GM12874 (cell line): Measurements from ENCODE around the gene LIM2.

ENCODE experiments used
- CTCF ChIP-seq: IDR thresholded peaks from 2 replicates; pipeline ENCODE4 v1.5.1; 2011; ENCODE audit warnings: low read depth, mild to moderate bottlenecking, control low read depth, low read length, moderate library complexity; ENCODE audit not compliant: insufficient read depth

Gene LIM2

GRCh38 chr19:51366389-51367254, 21.2 kb downstream of the LIM2 start:
- TF ChIP-seq CTCF: no peak

GRCh38 chr19:51365965-51366388, 21.8 kb downstream of the LIM2 start, which contains the start of gene ETFB:
Gene ETFB, minus strand, starts transcription at chr19:51366388. Its CDS starts 62 bp downstream, at chr19:51366326.
- TF ChIP-seq CTCF: no peak

- TF ChIP-seq CTCF: no peak
These were observed 22.4 kb downstream of the LIM2 start for GRCh38 chr19:51365211-51365964.

GRCh38 chr19:51364200-51365106, 23.3 kb downstream of the LIM2 start:
- TF ChIP-seq CTCF: no peak

- no peak for TF ChIP-seq CTCF
These were observed 26.5 kb downstream of the LIM2 start for GRCh38 chr19:51361239-51361638.

- TF ChIP-seq CTCF: no peak
These were observed 28.5 kb downstream of the LIM2 start for GRCh38 chr19:51359294-51359693.
